NB4 (cell line): Measurements from ENCODE around the gene PPIL6.

ENCODE experiments used
- POLR2A ChIP-seq: IDR thresholded peaks from 2 replicates; pipeline ENCODE4 v1.6.1; 2011; ENCODE audit warnings: mild to moderate bottlenecking; ENCODE audit not compliant: insufficient read length; ENCODE audit errors: extremely low read depth
- TF ChIP-seq, protein P1 (sequence below): IDR thresholded peaks from one replicate; pipeline ENCODE4 v1.5.1; 2012; ENCODE audit warnings: low read depth, low read length
- TF ChIP-seq, protein P2 (sequence below): IDR thresholded peaks from 2 replicates; pipeline ENCODE4 v1.6.1; 2011; ENCODE audit warnings: low read depth, low read length

DNA sequence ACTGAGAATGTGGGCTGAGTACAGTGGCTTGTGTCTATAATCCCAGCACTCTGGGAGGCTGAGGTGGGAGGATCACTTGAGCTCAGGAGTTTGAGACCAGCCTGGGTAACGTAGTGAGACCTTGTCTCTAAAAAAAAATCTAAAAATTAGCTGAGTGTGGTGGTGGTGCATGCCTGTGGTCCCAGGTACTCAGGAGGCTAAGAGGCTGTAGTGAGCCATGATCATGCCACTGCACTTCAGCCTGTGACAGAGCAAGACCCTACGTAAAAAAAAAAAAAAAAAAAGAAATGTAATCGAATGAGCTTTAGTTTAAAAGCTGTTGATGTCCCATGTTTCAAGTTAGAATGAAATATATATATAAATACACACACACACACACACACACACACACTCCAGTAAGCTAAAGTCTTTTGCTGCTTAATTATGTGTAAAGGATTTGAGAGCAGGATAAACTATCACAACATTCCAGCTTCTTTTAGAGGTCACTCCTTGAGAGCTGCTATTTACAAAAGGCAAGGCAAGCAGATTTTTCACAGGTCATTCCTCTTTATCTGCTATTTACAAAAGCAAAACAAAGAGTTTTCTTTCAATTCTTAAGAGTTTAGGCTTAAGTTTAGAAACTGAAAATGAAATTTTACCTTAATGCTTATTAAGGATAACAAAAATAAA, 19.9 kb upstream of the PPIL6 start:
- TF ChIP-seq POLR2A = no peak
- TF ChIP-seq, protein P1, sequence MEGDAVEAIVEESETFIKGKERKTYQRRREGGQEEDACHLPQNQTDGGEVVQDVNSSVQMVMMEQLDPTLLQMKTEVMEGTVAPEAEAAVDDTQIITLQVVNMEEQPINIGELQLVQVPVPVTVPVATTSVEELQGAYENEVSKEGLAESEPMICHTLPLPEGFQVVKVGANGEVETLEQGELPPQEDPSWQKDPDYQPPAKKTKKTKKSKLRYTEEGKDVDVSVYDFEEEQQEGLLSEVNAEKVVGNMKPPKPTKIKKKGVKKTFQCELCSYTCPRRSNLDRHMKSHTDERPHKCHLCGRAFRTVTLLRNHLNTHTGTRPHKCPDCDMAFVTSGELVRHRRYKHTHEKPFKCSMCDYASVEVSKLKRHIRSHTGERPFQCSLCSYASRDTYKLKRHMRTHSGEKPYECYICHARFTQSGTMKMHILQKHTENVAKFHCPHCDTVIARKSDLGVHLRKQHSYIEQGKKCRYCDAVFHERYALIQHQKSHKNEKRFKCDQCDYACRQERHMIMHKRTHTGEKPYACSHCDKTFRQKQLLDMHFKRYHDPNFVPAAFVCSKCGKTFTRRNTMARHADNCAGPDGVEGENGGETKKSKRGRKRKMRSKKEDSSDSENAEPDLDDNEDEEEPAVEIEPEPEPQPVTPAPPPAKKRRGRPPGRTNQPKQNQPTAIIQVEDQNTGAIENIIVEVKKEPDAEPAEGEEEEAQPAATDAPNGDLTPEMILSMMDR = no peak
- TF ChIP-seq, protein P2, sequence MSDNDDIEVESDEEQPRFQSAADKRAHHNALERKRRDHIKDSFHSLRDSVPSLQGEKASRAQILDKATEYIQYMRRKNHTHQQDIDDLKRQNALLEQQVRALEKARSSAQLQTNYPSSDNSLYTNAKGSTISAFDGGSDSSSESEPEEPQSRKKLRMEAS = no peak
